ENCODE measurements around the gene KIAA1217.

KIAA1217 gene

DNA sequence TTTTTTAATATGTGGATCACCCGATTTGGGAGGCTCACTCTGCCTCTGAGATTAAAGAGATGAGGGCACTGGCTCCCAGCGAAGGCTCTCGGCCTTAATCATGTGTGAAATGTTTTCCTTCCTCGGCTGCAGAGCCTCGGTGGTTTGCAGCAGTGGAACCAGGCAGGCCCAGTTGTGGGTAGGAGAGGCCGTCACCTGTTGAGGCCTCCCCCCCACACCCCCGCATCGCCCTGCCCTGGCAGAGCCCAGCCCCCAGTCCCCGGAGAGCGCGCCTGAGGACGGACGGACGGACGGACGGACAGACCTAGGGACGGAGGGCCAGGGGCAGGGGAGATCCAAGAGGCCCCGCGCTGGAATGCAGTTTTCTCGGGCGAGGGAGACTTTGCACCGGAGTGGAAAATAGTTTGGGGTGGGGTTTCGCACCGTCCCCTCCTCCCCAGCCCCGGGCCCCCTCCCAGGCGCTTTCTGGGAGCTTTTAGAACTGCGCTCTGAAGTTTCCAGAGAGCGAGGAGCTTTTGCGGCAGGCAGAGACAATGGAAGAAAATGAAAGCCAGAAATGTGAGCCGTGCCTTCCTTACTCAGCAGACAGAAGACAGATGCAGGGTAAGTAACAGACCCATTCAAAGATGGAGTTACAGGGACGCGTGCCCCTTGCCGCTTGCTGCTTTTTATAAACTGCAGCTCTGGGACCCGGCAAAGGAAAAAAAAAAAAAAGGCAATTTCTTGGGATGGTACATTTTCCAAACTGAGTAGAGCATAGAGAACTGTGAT, at the start of gene KIAA1217:
Gene KIAA1217 (plus strand): TSS at position 478 of the 771 bp plus-strand sequence. CDS start 56 bp downstream, at position 534.
- peak; percentile 57 for DNase-seq (ENCODE audit: low read depth)
- H3K27me3 ChIP-seq (replicated peaks; ENCODE audit: control insufficient read depth, insufficient read depth, low read length): no peaks in the 10 kb centered on the region
- H3K9ac ChIP-seq (ENCODE audit: low read length): peak within 1 kb of the TSS; percentile 80
- H3K4me3 ChIP-seq (ENCODE audit: low read length): peak within 1 kb of the TSS; percentile 85
- no peaks in the 10 kb centered on the region for H3K36me3 ChIP-seq (ENCODE audit: control insufficient read depth, insufficient read depth, low read length, severe bottlenecking)
- H3K4me1 ChIP-seq (ENCODE audit: control insufficient read depth, insufficient read depth, low read length): peaks cover 26% of the 10 kb centered on the region
- H3K9me3 ChIP-seq (ENCODE audit: control insufficient read depth, low read length): no peaks in the 10 kb centered on the region

GRCh38 chr10:24162206-24162985, 46.5 kb upstream of the KIAA1217 start:
- Histone ChIP-seq H3K9ac (ENCODE audit: low read length) (no peak overlapping the region), H3K27me3 (replicated peaks; ENCODE audit: control insufficient read depth, insufficient read depth, low read length) (no peaks in the 10 kb centered on the region), H3K9me3 (ENCODE audit: control insufficient read depth, low read length) (no peaks in the 10 kb centered on the region), H3K4me1 (ENCODE audit: control insufficient read depth, insufficient read depth, low read length) (no peaks in the 10 kb centered on the region), H3K4me3 (ENCODE audit: low read length) (no peak overlapping the region), H3K36me3 (ENCODE audit: control insufficient read depth, insufficient read depth, low read length, severe bottlenecking) (no peaks in the 10 kb centered on the region)
- no peak for DNase-seq (ENCODE audit: low read depth)

- Histone ChIP-seq H3K9ac (ENCODE audit: low read length) (no peak overlapping the region), H3K9me3 (ENCODE audit: control insufficient read depth, low read length) (no peaks in the 10 kb centered on the region), H3K36me3 (ENCODE audit: control insufficient read depth, insufficient read depth, low read length, severe bottlenecking) (no peaks in the 10 kb centered on the region), H3K4me3 (ENCODE audit: low read length) (no peak overlapping the region), H3K27me3 (replicated peaks; ENCODE audit: control insufficient read depth, insufficient read depth, low read length) (no peaks in the 10 kb centered on the region), H3K4me1 (ENCODE audit: control insufficient read depth, insufficient read depth, low read length) (no peaks in the 10 kb centered on the region)
- DNase-seq (ENCODE audit: low read depth): no peak
Measured at GRCh38 chr10:24163485-24163884, 45.5 kb upstream of the KIAA1217 start.

GRCh38 chr10:24168258-24169170, 40.4 kb upstream of the KIAA1217 start:
- H3K9me3 ChIP-seq (ENCODE audit: control insufficient read depth, low read length): no peaks in the 10 kb centered on the region
- no peaks in the 10 kb centered on the region for H3K27me3 ChIP-seq (replicated peaks; ENCODE audit: control insufficient read depth, insufficient read depth, low read length)
- peak; percentile 1 for DNase-seq (ENCODE audit: low read depth)
- H3K4me3 ChIP-seq (ENCODE audit: low read length): no peak overlapping the region
- no peaks in the 10 kb centered on the region for H3K4me1 ChIP-seq (ENCODE audit: control insufficient read depth, insufficient read depth, low read length)
- H3K9ac ChIP-seq (ENCODE audit: low read length): no peak overlapping the region
- no peaks in the 10 kb centered on the region for H3K36me3 ChIP-seq (ENCODE audit: control insufficient read depth, insufficient read depth, low read length, severe bottlenecking)

DNA sequence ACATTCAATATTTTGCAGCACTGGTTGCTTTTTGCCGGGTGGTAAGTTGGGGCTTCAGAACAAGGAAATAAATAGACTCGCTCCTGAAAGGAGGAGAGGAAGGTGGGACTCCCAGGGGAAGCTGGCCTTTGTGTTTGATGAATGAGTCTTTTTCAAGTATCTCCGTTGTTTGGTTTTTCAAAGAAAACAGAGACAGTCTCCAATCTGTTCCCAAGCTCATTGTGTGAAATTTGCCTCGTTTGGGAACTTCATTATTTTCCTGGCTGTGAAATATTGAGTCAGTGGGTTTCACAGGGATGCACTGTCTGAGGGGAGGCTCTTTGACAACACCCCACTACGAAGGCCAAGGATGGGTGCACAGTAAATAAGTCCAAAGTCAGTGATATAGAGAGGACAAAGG, 38.7 kb upstream of the KIAA1217 start:
- Histone ChIP-seq H3K4me3 (ENCODE audit: low read length) (no peak overlapping the region), H3K27me3 (replicated peaks; ENCODE audit: control insufficient read depth, insufficient read depth, low read length) (no peaks in the 10 kb centered on the region), H3K4me1 (ENCODE audit: control insufficient read depth, insufficient read depth, low read length) (no peaks in the 10 kb centered on the region), H3K9me3 (ENCODE audit: control insufficient read depth, low read length) (no peaks in the 10 kb centered on the region), H3K9ac (ENCODE audit: low read length) (no peak overlapping the region), H3K36me3 (ENCODE audit: control insufficient read depth, insufficient read depth, low read length, severe bottlenecking) (no peaks in the 10 kb centered on the region)
- DNase-seq (ENCODE audit: low read depth): no peak

DNA sequence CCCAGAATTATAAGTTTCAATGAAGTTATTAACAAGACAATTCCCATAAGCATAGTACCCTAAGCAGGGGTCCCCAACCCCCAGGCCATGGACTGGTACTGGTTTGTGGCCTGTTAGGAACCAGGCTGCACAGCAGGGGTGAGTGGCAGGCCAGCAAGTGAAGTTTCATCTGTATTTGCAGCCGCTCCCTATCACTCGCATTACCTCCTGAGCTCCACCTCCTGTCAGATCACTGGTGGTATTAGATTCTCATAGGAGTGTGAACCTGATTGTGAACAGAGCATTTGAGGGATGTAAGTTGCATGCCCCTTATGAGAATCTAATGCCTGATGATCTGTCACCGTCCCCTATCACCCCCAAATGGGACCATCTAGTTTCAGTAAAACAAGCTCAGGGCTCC, 36.0 kb upstream of the KIAA1217 start:
- Histone ChIP-seq H3K27me3 (replicated peaks; ENCODE audit: control insufficient read depth, insufficient read depth, low read length) (no peaks in the 10 kb centered on the region), H3K4me3 (ENCODE audit: low read length) (no peak overlapping the region), H3K36me3 (ENCODE audit: control insufficient read depth, insufficient read depth, low read length, severe bottlenecking) (no peaks in the 10 kb centered on the region), H3K9ac (ENCODE audit: low read length) (no peak overlapping the region), H3K9me3 (ENCODE audit: control insufficient read depth, low read length) (no peaks in the 10 kb centered on the region), H3K4me1 (ENCODE audit: control insufficient read depth, insufficient read depth, low read length) (no peaks in the 10 kb centered on the region)
- no peak for DNase-seq (ENCODE audit: low read depth)

- peaks cover 1% of the 10 kb centered on the region for H3K9me3 ChIP-seq (ENCODE audit: control insufficient read depth, low read length)
- DNase-seq (ENCODE audit: low read depth): no peak
- no peaks in the 10 kb centered on the region for H3K27me3 ChIP-seq (replicated peaks; ENCODE audit: control insufficient read depth, insufficient read depth, low read length)
- H3K4me1 ChIP-seq (ENCODE audit: control insufficient read depth, insufficient read depth, low read length): no peaks in the 10 kb centered on the region
- H3K9ac ChIP-seq (ENCODE audit: low read length): no peak overlapping the region
- H3K36me3 ChIP-seq (ENCODE audit: control insufficient read depth, insufficient read depth, low read length, severe bottlenecking): no peaks in the 10 kb centered on the region
- H3K4me3 ChIP-seq (ENCODE audit: low read length): no peak overlapping the region
Measured at GRCh38 chr10:24174014-24174413, 34.9 kb upstream of the KIAA1217 start.

DNA sequence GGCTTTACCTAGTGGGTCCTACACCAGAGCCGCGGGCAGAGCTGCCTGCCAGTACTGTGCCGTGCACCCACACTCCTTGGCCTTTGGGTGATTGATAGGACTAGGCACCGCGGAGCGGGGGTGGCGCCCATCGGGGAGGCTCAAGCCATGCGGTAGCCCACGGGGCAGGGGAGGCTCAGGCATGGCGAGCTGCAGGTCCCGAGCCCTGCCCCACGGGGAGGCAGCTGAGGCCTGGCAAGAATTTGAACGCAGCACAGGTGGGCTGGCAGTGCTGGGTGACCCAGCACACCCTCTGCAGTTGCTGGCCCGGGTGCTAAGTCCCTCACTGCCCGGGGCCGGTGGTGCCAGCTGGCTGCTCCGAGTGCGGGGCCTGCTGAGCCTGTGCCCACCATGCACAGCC, 32.3 kb upstream of the KIAA1217 start:
- H3K4me3 ChIP-seq (ENCODE audit: low read length): no peak overlapping the region
- H3K36me3 ChIP-seq (ENCODE audit: control insufficient read depth, insufficient read depth, low read length, severe bottlenecking): no peaks in the 10 kb centered on the region
- peaks cover 3% of the 10 kb centered on the region for H3K9me3 ChIP-seq (ENCODE audit: control insufficient read depth, low read length)
- H3K9ac ChIP-seq (ENCODE audit: low read length): no peak overlapping the region
- no peak for DNase-seq (ENCODE audit: low read depth)
- H3K4me1 ChIP-seq (ENCODE audit: control insufficient read depth, insufficient read depth, low read length): no peaks in the 10 kb centered on the region
- H3K27me3 ChIP-seq (replicated peaks; ENCODE audit: control insufficient read depth, insufficient read depth, low read length): no peaks in the 10 kb centered on the region

GRCh38 chr10:24177636-24178035, 31.3 kb upstream of the KIAA1217 start:
- Histone ChIP-seq H3K9me3 (ENCODE audit: control insufficient read depth, low read length) (peaks cover 3% of the 10 kb centered on the region), H3K4me1 (ENCODE audit: control insufficient read depth, insufficient read depth, low read length) (no peaks in the 10 kb centered on the region), H3K9ac (ENCODE audit: low read length) (no peak overlapping the region), H3K27me3 (replicated peaks; ENCODE audit: control insufficient read depth, insufficient read depth, low read length) (no peaks in the 10 kb centered on the region), H3K36me3 (ENCODE audit: control insufficient read depth, insufficient read depth, low read length, severe bottlenecking) (no peaks in the 10 kb centered on the region), H3K4me3 (ENCODE audit: low read length) (no peak overlapping the region)
- no peak for DNase-seq (ENCODE audit: low read depth)

GRCh38 chr10:24180891-24181290, 28.0 kb upstream of the KIAA1217 start:
- Histone ChIP-seq H3K4me3 (ENCODE audit: low read length) (no peak overlapping the region), H3K9me3 (ENCODE audit: control insufficient read depth, low read length) (peaks cover 3% of the 10 kb centered on the region), H3K9ac (ENCODE audit: low read length) (no peak overlapping the region), H3K27me3 (replicated peaks; ENCODE audit: control insufficient read depth, insufficient read depth, low read length) (no peaks in the 10 kb centered on the region), H3K36me3 (ENCODE audit: control insufficient read depth, insufficient read depth, low read length, severe bottlenecking) (no peaks in the 10 kb centered on the region), H3K4me1 (ENCODE audit: control insufficient read depth, insufficient read depth, low read length) (peaks cover 12% of the 10 kb centered on the region)
- no peak for DNase-seq (ENCODE audit: low read depth)

- Histone ChIP-seq H3K9me3 (ENCODE audit: control insufficient read depth, low read length) (no peaks in the 10 kb centered on the region), H3K9ac (ENCODE audit: low read length) (no peak overlapping the region), H3K27me3 (replicated peaks; ENCODE audit: control insufficient read depth, insufficient read depth, low read length) (no peaks in the 10 kb centered on the region), H3K36me3 (ENCODE audit: control insufficient read depth, insufficient read depth, low read length, severe bottlenecking) (no peaks in the 10 kb centered on the region), H3K4me1 (ENCODE audit: control insufficient read depth, insufficient read depth, low read length) (peaks cover 12% of the 10 kb centered on the region), H3K4me3 (ENCODE audit: low read length) (no peak overlapping the region)
- DNase-seq (ENCODE audit: low read depth): no peak
Measured at GRCh38 chr10:24184455-24184854, 24.5 kb upstream of the KIAA1217 start.
